GM18858 (cell line): ENCODE results near the gene UGT1A4.
"Not testable (repeated sequence)": the region's sequence is repeated elsewhere in the genome, so short reads cannot be mapped to it uniquely, and the experiment has no call there.

ENCODE experiments used
- ATAC-seq: cut with Tn5 transposase; IDR thresholded peaks from one replicate; pipeline ENCODE4 v1.9.1; 2021; ENCODE audit not compliant: unreplicated experiment

UGT1A4 gene

GRCh38 chr2:233746475-233747282 is 28.1 kb downstream of the UGT1A4 start:
- no peak for ATAC-seq

GRCh38 chr2:233747283-233747544 is 28.7 kb downstream of the UGT1A4 start:
- ATAC-seq = no peak

GRCh38 chr2:233750689-233751088 is 32.2 kb downstream of the UGT1A4 start:
- ATAC-seq = not testable (repeated sequence)

- ATAC-seq = not testable (repeated sequence)
Measured at GRCh38 chr2:233751212-233752009, 32.9 kb downstream of the UGT1A4 start.

- no peak for ATAC-seq
Measured at GRCh38 chr2:233754872-233755611, 36.5 kb downstream of the UGT1A4 start.

- ATAC-seq = no peak
Measured at GRCh38 chr2:233756429-233757081, 38.0 kb downstream of the UGT1A4 start.

- ATAC-seq = no peak
Measured at GRCh38 chr2:233758141-233758540, 39.6 kb downstream of the UGT1A4 start.

- ATAC-seq = no peak
Measured at GRCh38 chr2:233758849-233759248, 40.3 kb downstream of the UGT1A4 start.

GRCh38 chr2:233760043-233760442 is 41.5 kb downstream of the UGT1A4 start, which contains the start of gene UGT1A1:
UGT1A1 (plus strand) TSS chr2:233760270; CDS start chr2:233760288, 18 bp downstream.
- ATAC-seq = no peak

GRCh38 chr2:233761040-233761769 is 42.7 kb downstream of the UGT1A4 start:
- no peak for ATAC-seq

GRCh38 chr2:233764264-233764663 is 45.7 kb downstream of the UGT1A4 start:
- no peak for ATAC-seq

- no peak for ATAC-seq
Measured at GRCh38 chr2:233764761-233765160, 46.2 kb downstream of the UGT1A4 start.

GRCh38 chr2:233766416-233766815 is 47.9 kb downstream of the UGT1A4 start:
- no peak for ATAC-seq

- ATAC-seq = no peak
Measured at GRCh38 chr2:233768076-233768475, 49.5 kb downstream of the UGT1A4 start.

- no peak for ATAC-seq
Measured at GRCh38 chr2:233769260-233769659, 50.7 kb downstream of the UGT1A4 start.

GRCh38 chr2:233772153-233772552 is 53.6 kb downstream of the UGT1A4 start:
- ATAC-seq = no peak

GRCh38 chr2:233772583-233772982 is 54.0 kb downstream of the UGT1A4 start:
- no peak for ATAC-seq

- no peak for ATAC-seq
Measured at GRCh38 chr2:233773854-233774253, 55.3 kb downstream of the UGT1A4 start.

GRCh38 chr2:233775414-233775813 is 56.9 kb downstream of the UGT1A4 start:
- ATAC-seq = no peak

- no peak for ATAC-seq
Measured at GRCh38 chr2:233778030-233778429, 59.5 kb downstream of the UGT1A4 start, which contains the start of gene MROH2A. MROH2A (plus strand) TSS chr2:233778330; CDS start chr2:233779359, 1,029 bp downstream.
